H1 (cell line): Measurements from ENCODE around the gene SYT17. TPM values are rescaled to one million over a fixed set of nuclear protein-coding genes. Genes with fewer than 3 reads are reported as not detected.

Experiments used
- CTCF ChIA-PET: fragments of 300-600 bp; sonication (Branson Sonifier 250); formaldehyde crosslinking; loops from one replicate; lab custom pipeline; 2021; ENCODE audit not compliant: partially characterized antibody; lab: Charles Lee
- POLR2A ChIA-PET: fragments of 300-600 bp; sonication (Branson Sonifier 250); formaldehyde crosslinking; loops from one replicate; lab custom pipeline; 2021; ENCODE audit warnings: inconsistent platforms; ENCODE audit not compliant: partially characterized antibody; lab: Charles Lee
- DNase-seq, 2 experiments: peaks; one replicate each; pipeline versions ENCODE4 v3.0.0 to v3.0.0-alpha.2; 2010 to 2022; ENCODE audit warnings: low spot score in 2 of 2, low read depth in 1 of 2, mixed read lengths in 1 of 2
- FAIRE-seq: peaks from 2 replicates; lab custom pipeline; 2011; peaks lifted over from hg19 to GRCh38; lab: Jason Lieb, UNC
- H2AFZ ChIP-seq: 2 replicates; pipeline ENCODE4 v1.8.1; 2012; ENCODE audit warnings: low read length, inconsistent platforms
- H2AK5ac ChIP-seq: 2 replicates; pipeline ENCODE4 v1.6.1; 2013; ENCODE audit warnings: low read depth, low read length
- H2BK120ac ChIP-seq: replicated peaks from 2 replicates; pipeline ENCODE3; 2013; ENCODE audit warnings: low read depth, low read length, inconsistent platforms
- H2BK12ac ChIP-seq: 2 replicates; pipeline ENCODE4 v1.6.1; 2013; ENCODE audit warnings: low read depth, low read length
- H2BK15ac ChIP-seq: 2 replicates; pipeline ENCODE4 v1.6.1; 2013; ENCODE audit warnings: low read length
- H2BK20ac ChIP-seq: 2 replicates; pipeline ENCODE4 v1.6.1; 2013; ENCODE audit warnings: low read length
- H2BK5ac ChIP-seq: 2 replicates; pipeline ENCODE4 v1.6.1; 2013; ENCODE audit warnings: low read depth, low read length
- H3K14ac ChIP-seq: 2 replicates; pipeline ENCODE4 v1.6.1; 2013; ENCODE audit warnings: inconsistent platforms; ENCODE audit not compliant: insufficient read length
- H3K18ac ChIP-seq: 2 replicates; pipeline ENCODE4 v1.6.1; 2013; ENCODE audit warnings: low read length; ENCODE audit errors: extremely low read depth
- H3K23ac ChIP-seq: 2 replicates; pipeline ENCODE4 v1.6.1; 2013; ENCODE audit warnings: inconsistent platforms; ENCODE audit not compliant: insufficient read length
- H3K23me2 ChIP-seq: 2 replicates; pipeline ENCODE4 v1.6.1; 2013; ENCODE audit warnings: low read depth, low read length
- H3K27ac ChIP-seq: 2 replicates; pipeline ENCODE4 v1.6.1; 2011; ENCODE audit warnings: low read depth, low read length, inconsistent platforms
- H3K27me3 ChIP-seq, 4 experiments: replicated peaks in 1 of 4; 1 replicate in 1 of 4; 2 replicates in 3 of 4; pipeline versions ENCODE4 v1.6.1 to v1.8.1; 2011 to 2013; ENCODE audit warnings: low read length in 3 of 4, mild to moderate bottlenecking in 3 of 4, inconsistent platforms in 2 of 4, mixed read lengths in 2 of 4, moderate library complexity in 1 of 4; ENCODE audit not compliant: control insufficient read depth in 3 of 4, insufficient read depth in 3 of 4; ENCODE audit errors: extremely low read depth in 1 of 4
- H3K36me3 ChIP-seq, 4 experiments: 2 replicates each; pipeline versions ENCODE4 v1.6.1 to v1.8.1; 2011 to 2013; ENCODE audit warnings: mild to moderate bottlenecking in 4 of 4, low read length in 3 of 4, moderate library complexity in 2 of 4, control low read depth in 1 of 4, inconsistent platforms in 1 of 4; ENCODE audit not compliant: insufficient read depth in 4 of 4, control insufficient read depth in 2 of 4
- H3K4ac ChIP-seq: replicated peaks from 2 replicates; pipeline ENCODE3; 2013; ENCODE audit warnings: low read length, low read depth, mixed read lengths, inconsistent platforms; ENCODE audit not compliant: insufficient read length
- H3K4me1 ChIP-seq, 4 experiments: replicated peaks in 1 of 4; 1 replicate in 1 of 4; 2 replicates in 3 of 4; pipeline versions ENCODE4 v1.6.1 to v1.8.1; 2011 to 2013; ENCODE audit warnings: low read length in 3 of 4, inconsistent platforms in 2 of 4, mixed read lengths in 1 of 4; ENCODE audit not compliant: insufficient read depth in 4 of 4, control insufficient read depth in 3 of 4
- H3K4me2 ChIP-seq, 2 experiments: 2 replicates each; pipeline versions ENCODE4 v1.6.1 to v1.8.1; 2011 to 2013; ENCODE audit warnings: low read depth in 2 of 2, low read length in 2 of 2, control low read depth in 1 of 2, inconsistent platforms in 1 of 2, mild to moderate bottlenecking in 1 of 2; ENCODE audit not compliant: insufficient read depth in 1 of 2
- H3K4me3 ChIP-seq, 4 experiments: fragments of 200-600, 300-600 bp in 1 of 4; sonication (generic), shearing (Covaris generic), sonication (Bioruptor Twin) in 1 of 4; 2 replicates each; pipeline versions ENCODE4 v1.5.1 to v1.8.1; 2011 to 2016; ENCODE audit warnings: low read length in 4 of 4, low read depth in 3 of 4, control low read depth in 2 of 4, inconsistent platforms in 2 of 4, mild to moderate bottlenecking in 2 of 4, mixed read lengths in 1 of 4, moderate library complexity in 1 of 4; ENCODE audit not compliant: insufficient read depth in 2 of 4; ENCODE audit errors: extremely low read depth in 1 of 4
- H3K56ac ChIP-seq: replicated peaks from 2 replicates; pipeline ENCODE3; 2013; ENCODE audit warnings: low read depth, mild to moderate bottlenecking, mixed read lengths, low read length, inconsistent platforms; ENCODE audit not compliant: insufficient read length
- H3K79me1 ChIP-seq: 2 replicates; pipeline ENCODE4 v1.6.1; 2013; ENCODE audit warnings: low read depth, low read length, control low read depth
- H3K79me2 ChIP-seq, 2 experiments: 2 replicates each; pipeline versions ENCODE4 v1.6.1 to v1.8.1; 2012 to 2013; ENCODE audit warnings: low read length in 2 of 2, mild to moderate bottlenecking in 2 of 2, inconsistent platforms in 1 of 2; ENCODE audit not compliant: insufficient read depth in 2 of 2, control insufficient read depth in 1 of 2
- H3K9ac ChIP-seq, 4 experiments: replicated peaks in 1 of 4; 1 replicate in 1 of 4; 2 replicates in 3 of 4; pipeline versions ENCODE4 v1.6.1 to v1.8.1; 2011 to 2013; ENCODE audit warnings: low read depth in 3 of 4, low read length in 3 of 4, control low read depth in 2 of 4, mild to moderate bottlenecking in 2 of 4, moderate library complexity in 2 of 4, inconsistent platforms in 1 of 4; ENCODE audit errors: extremely low read depth in 1 of 4
- H3K9me3 ChIP-seq, 2 experiments: 2 replicates each; pipeline versions ENCODE4 v1.6.1 to v1.8.1; 2012 to 2013; ENCODE audit warnings: mild to moderate bottlenecking in 2 of 2, moderate library complexity in 2 of 2, control low read depth in 1 of 2, inconsistent platforms in 1 of 2, low read depth in 1 of 2, low read length in 1 of 2, mixed read lengths in 1 of 2; ENCODE audit not compliant: insufficient read depth in 2 of 2
- H4K20me1 ChIP-seq, 2 experiments: replicated peaks in 1 of 2; 2 replicates each; pipeline versions ENCODE3 to v1.8.1; 2011 to 2013; ENCODE audit warnings: inconsistent platforms in 2 of 2, low read length in 2 of 2, mild to moderate bottlenecking in 1 of 2; ENCODE audit not compliant: insufficient read depth in 2 of 2, control insufficient read depth in 1 of 2
- H4K5ac ChIP-seq: 2 replicates; pipeline ENCODE4 v1.6.1; 2013; ENCODE audit warnings: low read length, low read depth, mixed read lengths, inconsistent platforms; ENCODE audit not compliant: insufficient read length
- H4K8ac ChIP-seq: 2 replicates; pipeline ENCODE4 v1.8.0; 2013; ENCODE audit warnings: mild to moderate bottlenecking, moderate library complexity, low read length, inconsistent platforms; ENCODE audit not compliant: insufficient read depth; ENCODE audit errors: extremely low read depth
- H4K91ac ChIP-seq: replicated peaks from 2 replicates; pipeline ENCODE3; 2013; ENCODE audit warnings: low read length, mixed read lengths, inconsistent platforms; ENCODE audit not compliant: insufficient read length
- CHD1 ChIP-seq: IDR thresholded peaks from 2 replicates; pipeline ENCODE4 v1.6.1; 2012; ENCODE audit warnings: low read depth, low read length, improper control_type of control experiment
- CHD2 ChIP-seq: IDR thresholded peaks from 2 replicates; pipeline ENCODE4 v1.6.1; 2012; ENCODE audit warnings: low read length, improper control_type of control experiment
- HDAC6 ChIP-seq: IDR thresholded peaks from one replicate; pipeline ENCODE4 v1.7.1; 2012; ENCODE audit warnings: low read depth, mild to moderate bottlenecking, inconsistent platforms, low read length, moderate library complexity
- JUND ChIP-seq: IDR thresholded peaks from 2 replicates; pipeline ENCODE4 v1.6.1; 2011; ENCODE audit warnings: mild to moderate bottlenecking, improper control_type of control experiment, low read length
- KDM4A ChIP-seq: IDR thresholded peaks from one replicate; pipeline ENCODE4 v1.7.1; 2012; ENCODE audit warnings: low read depth, mild to moderate bottlenecking, moderate library complexity, low read length, inconsistent platforms; ENCODE audit not compliant: severe bottlenecking
- NANOG ChIP-seq: IDR thresholded peaks from 2 replicates; pipeline ENCODE4 v1.6.1; 2011; ENCODE audit warnings: low read length, low read depth, mild to moderate bottlenecking, inconsistent platforms; ENCODE audit not compliant: insufficient read depth, poor library complexity, severe bottlenecking
- POU5F1 ChIP-seq: IDR thresholded peaks from 2 replicates; pipeline ENCODE4 v1.6.1; 2011; ENCODE audit warnings: low read depth, mild to moderate bottlenecking, low read length, moderate library complexity
- RAD21 ChIP-seq, 2 experiments: IDR thresholded peaks in 1 of 2; conservative IDR thresholded peaks in 1 of 2; 2 replicates each; pipeline ENCODE4 v1.6.1; 2011; ENCODE audit warnings: low read depth in 2 of 2, low read length in 2 of 2, improper control_type of control experiment in 1 of 2, inconsistent platforms in 1 of 2, mild to moderate bottlenecking in 1 of 2, moderate library complexity in 1 of 2
- RBBP5 ChIP-seq: IDR thresholded peaks from 2 replicates; pipeline ENCODE4 v1.7.1; 2012; ENCODE audit warnings: low read depth, mild to moderate bottlenecking, inconsistent platforms, low read length, moderate library complexity, borderline replicate concordance
- TCF12 ChIP-seq: IDR thresholded peaks from 2 replicates; pipeline ENCODE4 v1.6.1; 2011; ENCODE audit warnings: low read depth, mild to moderate bottlenecking, low read length
- WGBS, 2 experiments: shearing (Covaris generic) in 1 of 2; methylation state at CpG; one replicate each; pipeline versions ENCODE4 v1.1.6 to v1.1.7; 2013 to 2015; ENCODE audit warnings: low lambda C conversion rate in 2 of 2, mixed read lengths in 2 of 2, inconsistent platforms in 1 of 2, low coverage in 1 of 2, missing lambda C conversion rate in 1 of 2; ENCODE audit not compliant: insufficient replicate concordance in 2 of 2, insufficient coverage in 1 of 2, insufficient read length in 1 of 2; ENCODE audit errors: extremely low coverage in 1 of 2, missing lambda C conversion rate in 1 of 2; 5-methylcytosine and 5-hydroxymethylcytosine counted together
- long read RNA-seq, 2 experiments: library from RNA in 1 of 2; library from capped mRNA in 1 of 2; stranded (forward); transcript quantifications; one replicate each; pipeline ENCODE4 v2.0.0, GENCODE V29; 2021; ENCODE audit warnings: inconsistent platforms in 1 of 2
- polyA minus RNA-seq, 3 experiments: library from RNA; depleted of rRNA, polyadenylated mRNA; stranded (reverse); fragments of >200 nt; gene quantifications; 1 replicate in 2 of 3; 2 replicates in 1 of 3; pipeline ENCODE4 v1.2.3, GENCODE V29; 2011
- polyA plus RNA-seq, 7 experiments: library from polyadenylated mRNA; depleted of rRNA in 3 of 7; stranded (reverse) in 5 of 7; unstranded in 2 of 7; fragments of >200 nt in 5 of 7; fragments of 200-250 nt in 2 of 7; gene quantifications; 1 replicate in 5 of 7; 2 replicates in 1 of 7; 4 replicates in 1 of 7; pipeline versions ENCODE4 v1.2.1 to v1.2.3, GENCODE V29; 2011 to 2013; ENCODE audit warnings: missing spikeins in 2 of 7, mixed read lengths in 2 of 7
- total RNA-seq: library from RNA; stranded (reverse); fragmentation: NEBNext Ultra II Directional; extraction: Animal tissue kit (Norgen Biotek cat#: 25700); gene quantifications from 2 replicates; pipeline ENCODE4 v1.2.1, GENCODE V29; 2021

SYT17 gene
- total RNA-seq (5.6 and 5.8 TPM in 2 replicates), polyA plus RNA-seq (2011; rRNA removed) (18.1 and 26.6 TPM in 2 replicates), polyA minus RNA-seq (2011; rRNA and poly(A)+ RNA removed) (17.6 and 18.5 TPM in 2 replicates)
- 13.5 TPM for polyA plus RNA-seq (2011; cell fraction: cytosol; rRNA removed)
- polyA plus RNA-seq (2011; cell fraction: nucleus; rRNA removed) = 30.8 TPM
- polyA plus RNA-seq (2012, experiment 1 of 2) = 3.8 to 6.5 TPM (median 5.6 TPM) in 4 replicates
- polyA plus RNA-seq (2012, experiment 2 of 2) = 4.8 TPM
- polyA plus RNA-seq (2013, experiment 1 of 2) = 3.1 TPM
- 3.5 TPM for polyA plus RNA-seq (2013, experiment 2 of 2)
- 4.4 TPM for polyA minus RNA-seq (2011; cell fraction: cytosol; rRNA and poly(A)+ RNA removed)
- polyA minus RNA-seq (2011; cell fraction: nucleus; rRNA and poly(A)+ RNA removed) = 12.7 TPM
- long read RNA-seq, experiment 1, partial matches to known transcripts = 0 of 3 reads
- long read RNA-seq, experiment 1, other reads (novel, unspliced or antisense) = 3 of 3 reads
- long read RNA-seq, experiment 2 = 0 reads

GRCh38 chr16:19167710-19168370, at the start of gene SYT17:
Gene SYT17 (plus strand): TSS chr16:19168240. CDS start chr16:19168647, 407 bp downstream.
- peak within 1 kb of the TSS; percentile 98; the same call in 1 of the 2 replicates for H2AFZ ChIP-seq
- H3K56ac ChIP-seq = no peak within 1 kb of the TSS
- CTCF ChIA-PET = interaction anchor here (0.8 to 1.8 kb wide), 5 partner anchors 9 to 216 kb away, joined by 3 to 8 read pairs (median 4); no protein-coding TSS in a partner anchor
- peak within 1 kb of the TSS; percentile 71 for H3K18ac ChIP-seq
- no peak within 1 kb of the TSS for H3K14ac ChIP-seq
- no peaks in the 10 kb centered on the region for H3K79me2 ChIP-seq
- peaks cover 0 to 2% (median 2%) of the 10 kb centered on the region in 4 experiments; a peak in 3 of 7 replicates for H3K4me1 ChIP-seq
- DNase-seq (peak; percentile 50 to 84), FAIRE-seq (no peak)
- 1% methylated on average over 45 of the region's 63 CpGs; no CpG with 5 or more reads in 1 of the 2 experiments for WGBS, 2 experiments
- no peak within 1 kb of the TSS for H2BK120ac ChIP-seq
- H3K36me3 ChIP-seq = no peaks in the 10 kb centered on the region
- H2BK15ac ChIP-seq = no peak within 1 kb of the TSS
- no peak within 1 kb of the TSS for H2BK12ac ChIP-seq
- peak within 1 kb of the TSS; percentile 12; the same call in 1 of the 2 replicates for H4K8ac ChIP-seq
- no peak within 1 kb of the TSS for H4K91ac ChIP-seq
- peak within 1 kb of the TSS; percentile 38 to 99 for H3K4me2 ChIP-seq
- H2BK20ac ChIP-seq = no peak within 1 kb of the TSS
- peaks cover 3% of the 10 kb centered on the region; the same call in 1 of the 2 replicates for H3K23me2 ChIP-seq
- no peak within 1 kb of the TSS for H3K4ac ChIP-seq
- no peak within 1 kb of the TSS for H2BK5ac ChIP-seq
- no peaks in the 10 kb centered on the region for H3K9me3 ChIP-seq
- no peak within 1 kb of the TSS for H4K5ac ChIP-seq
- H4K20me1 ChIP-seq = no peaks in the 10 kb centered on the region
- H3K27ac ChIP-seq = no peak within 1 kb of the TSS
- no peaks in the 10 kb centered on the region for H3K79me1 ChIP-seq
- H3K9ac ChIP-seq = 0 out of 7 replicates have a peak within 1 kb of the TSS, but pooled peaks of 3 of the 4 experiments have one; percentile 8 to 36 (median 13)
- POLR2A ChIA-PET = no interaction called here
- H3K27me3 ChIP-seq = peaks cover 0 to 21% (median 15%) of the 10 kb centered on the region in 4 experiments; a peak in 5 of 7 replicates
- H3K23ac ChIP-seq = no peak within 1 kb of the TSS
- peak within 1 kb of the TSS; percentile 62 to 82 (median 74) for H3K4me3 ChIP-seq
- no peak within 1 kb of the TSS for H2AK5ac ChIP-seq
- TF ChIP-seq JUND (no peak), POU5F1 (no peak), TCF12 (0 out of 2 replicates have a peak, but pooled peaks have one; percentile 11), CHD2 (no peak), RAD21 (IDR thresholded peaks at IDR 0.05 in 1 of 2, conservative IDR thresholded peaks at IDR 0.05 in 1 of 2; ENCODE audit: low read depth in 2 of 2, low read length in 2 of 2) (peak; percentile 75 to 88), HDAC6 (no peak), NANOG (no peak), RBBP5 (no peak; the same call in 1 of the 2 replicates), CHD1 (no peak), KDM4A (peak; percentile 74)
